ENCODE data around the gene TOMM22.

Gene TOMM22

GRCh38 chr22:38700270-38700788, 18.6 kb downstream of the TOMM22 start (continued):
- TF ChIP-seq PRDM10 (tag by site-specific recombination; IDR thresholded peaks at IDR 0.05) = no peak
- 0 out of 2 replicates have a peak, but pooled peaks have one; percentile 9 for TF ChIP-seq ZNF76 (tag by site-specific recombination; IDR thresholded peaks at IDR 0.05; ENCODE audit: borderline replicate concordance, low read depth)
- no peak for TF ChIP-seq ZNF202 (tag by site-specific recombination; IDR thresholded peaks at IDR 0.05; ENCODE audit: borderline replicate concordance)
- TF ChIP-seq PATZ1 (tag by site-specific recombination; IDR thresholded peaks at IDR 0.05) = peak; percentile 38
- TF ChIP-seq, protein P1, sequence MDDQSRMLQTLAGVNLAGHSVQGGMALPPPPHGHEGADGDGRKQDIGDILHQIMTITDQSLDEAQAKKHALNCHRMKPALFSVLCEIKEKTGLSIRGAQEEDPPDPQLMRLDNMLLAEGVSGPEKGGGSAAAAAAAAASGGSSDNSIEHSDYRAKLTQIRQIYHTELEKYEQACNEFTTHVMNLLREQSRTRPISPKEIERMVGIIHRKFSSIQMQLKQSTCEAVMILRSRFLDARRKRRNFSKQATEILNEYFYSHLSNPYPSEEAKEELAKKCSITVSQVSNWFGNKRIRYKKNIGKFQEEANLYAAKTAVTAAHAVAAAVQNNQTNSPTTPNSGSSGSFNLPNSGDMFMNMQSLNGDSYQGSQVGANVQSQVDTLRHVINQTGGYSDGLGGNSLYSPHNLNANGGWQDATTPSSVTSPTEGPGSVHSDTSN (CRISPR knock-in tag; IDR thresholded peaks at IDR 0.05) = no peak
- no peak for TF ChIP-seq ZNF114 (tag by site-specific recombination; IDR thresholded peaks at IDR 0.05)
- TF ChIP-seq ZNF830 (tag by site-specific recombination; IDR thresholded peaks at IDR 0.05; ENCODE audit: low read depth) = no peak
- no peak for TF ChIP-seq FEZF1 (tag by site-specific recombination; IDR thresholded peaks at IDR 0.05)
- peak; percentile 63; the same call in 1 of the 2 replicates for TF ChIP-seq KLF8 (tag by site-specific recombination; IDR thresholded peaks at IDR 0.05)
- no peak for TF ChIP-seq ZNF157 (tag by site-specific recombination; IDR thresholded peaks at IDR 0.05)
- TF ChIP-seq SCRT1 (tag by site-specific recombination; IDR thresholded peaks at IDR 0.05; ENCODE audit: borderline replicate concordance) = no peak
- peak; percentile 32; the same call in 1 of the 2 replicates for TF ChIP-seq KLF17 (tag by site-specific recombination; IDR thresholded peaks at IDR 0.05)
- TF ChIP-seq, protein P2, sequence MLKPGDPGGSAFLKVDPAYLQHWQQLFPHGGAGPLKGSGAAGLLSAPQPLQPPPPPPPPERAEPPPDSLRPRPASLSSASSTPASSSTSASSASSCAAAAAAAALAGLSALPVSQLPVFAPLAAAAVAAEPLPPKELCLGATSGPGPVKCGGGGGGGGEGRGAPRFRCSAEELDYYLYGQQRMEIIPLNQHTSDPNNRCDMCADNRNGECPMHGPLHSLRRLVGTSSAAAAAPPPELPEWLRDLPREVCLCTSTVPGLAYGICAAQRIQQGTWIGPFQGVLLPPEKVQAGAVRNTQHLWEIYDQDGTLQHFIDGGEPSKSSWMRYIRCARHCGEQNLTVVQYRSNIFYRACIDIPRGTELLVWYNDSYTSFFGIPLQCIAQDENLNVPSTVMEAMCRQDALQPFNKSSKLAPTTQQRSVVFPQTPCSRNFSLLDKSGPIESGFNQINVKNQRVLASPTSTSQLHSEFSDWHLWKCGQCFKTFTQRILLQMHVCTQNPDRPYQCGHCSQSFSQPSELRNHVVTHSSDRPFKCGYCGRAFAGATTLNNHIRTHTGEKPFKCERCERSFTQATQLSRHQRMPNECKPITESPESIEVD (tag by site-specific recombination; IDR thresholded peaks at IDR 0.05) = no peak
- TF ChIP-seq, protein P3, sequence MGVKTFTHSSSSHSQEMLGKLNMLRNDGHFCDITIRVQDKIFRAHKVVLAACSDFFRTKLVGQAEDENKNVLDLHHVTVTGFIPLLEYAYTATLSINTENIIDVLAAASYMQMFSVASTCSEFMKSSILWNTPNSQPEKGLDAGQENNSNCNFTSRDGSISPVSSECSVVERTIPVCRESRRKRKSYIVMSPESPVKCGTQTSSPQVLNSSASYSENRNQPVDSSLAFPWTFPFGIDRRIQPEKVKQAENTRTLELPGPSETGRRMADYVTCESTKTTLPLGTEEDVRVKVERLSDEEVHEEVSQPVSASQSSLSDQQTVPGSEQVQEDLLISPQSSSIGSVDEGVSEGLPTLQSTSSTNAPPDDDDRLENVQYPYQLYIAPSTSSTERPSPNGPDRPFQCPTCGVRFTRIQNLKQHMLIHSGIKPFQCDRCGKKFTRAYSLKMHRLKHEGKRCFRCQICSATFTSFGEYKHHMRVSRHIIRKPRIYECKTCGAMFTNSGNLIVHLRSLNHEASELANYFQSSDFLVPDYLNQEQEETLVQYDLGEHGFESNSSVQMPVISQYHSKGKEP (tag by site-specific recombination; IDR thresholded peaks at IDR 0.05) = no peak
- TF ChIP-seq HOXA7 (CRISPR knock-in tag; IDR thresholded peaks at IDR 0.05; ENCODE audit: borderline replicate concordance) = no peak
- TF ChIP-seq TCF7L2 (IDR thresholded peaks at IDR 0.05; ENCODE audit: borderline replicate concordance, low read depth, low read length) = no peak
- TF ChIP-seq ZNF660 (tag by site-specific recombination; IDR thresholded peaks at IDR 0.05) = no peak
- no peak for TF ChIP-seq ZBTB48 (tag by site-specific recombination; IDR thresholded peaks at IDR 0.05)
- TF ChIP-seq ZNF747 (tag by site-specific recombination; IDR thresholded peaks at IDR 0.05) = no peak
- no peak for TF ChIP-seq ZNF416 (tag by site-specific recombination; IDR thresholded peaks at IDR 0.05)
- no peak for TF ChIP-seq ZSCAN5A (tag by site-specific recombination; IDR thresholded peaks at IDR 0.05)
- peak; percentile 50 for TF ChIP-seq ZBTB17 (tag by site-specific recombination; IDR thresholded peaks at IDR 0.05)
- no peak for TF ChIP-seq ZNF214 (tag by site-specific recombination; IDR thresholded peaks at IDR 0.05; ENCODE audit: borderline replicate concordance)
- 0 out of 2 replicates have a peak, but pooled peaks have one; percentile 13 for TF ChIP-seq YY1 (tag by site-specific recombination; IDR thresholded peaks at IDR 0.05)
- TF ChIP-seq ZNF175 (tag by site-specific recombination; IDR thresholded peaks at IDR 0.05) = no peak
- no peak for TF ChIP-seq ZNF785 (tag by site-specific recombination; IDR thresholded peaks at IDR 0.05)
- peak; percentile 8; the same call in 1 of the 2 replicates for TF ChIP-seq KLF1 (tag by site-specific recombination; IDR thresholded peaks at IDR 0.05)

Data from HEK293 (cell line).